Astrocyte (in vitro differentiated cells and primary cell): Measurements from ENCODE around the gene HLCS.

Source experiments
- EZH2 ChIP-seq: IDR thresholded peaks from 2 replicates; pipeline ENCODE4 v1.6.1; 2012; ENCODE audit warnings: mild to moderate bottlenecking, low read length, inconsistent platforms; ENCODE audit not compliant: insufficient read depth
- TF ChIP-seq, protein P1 (sequence below): IDR thresholded peaks from 2 replicates; pipeline ENCODE4 v1.5.1; 2011; ENCODE audit warnings: low read depth, mild to moderate bottlenecking, inconsistent platforms, low read length, moderate library complexity; ENCODE audit not compliant: insufficient read depth

- TF ChIP-seq, protein P1, sequence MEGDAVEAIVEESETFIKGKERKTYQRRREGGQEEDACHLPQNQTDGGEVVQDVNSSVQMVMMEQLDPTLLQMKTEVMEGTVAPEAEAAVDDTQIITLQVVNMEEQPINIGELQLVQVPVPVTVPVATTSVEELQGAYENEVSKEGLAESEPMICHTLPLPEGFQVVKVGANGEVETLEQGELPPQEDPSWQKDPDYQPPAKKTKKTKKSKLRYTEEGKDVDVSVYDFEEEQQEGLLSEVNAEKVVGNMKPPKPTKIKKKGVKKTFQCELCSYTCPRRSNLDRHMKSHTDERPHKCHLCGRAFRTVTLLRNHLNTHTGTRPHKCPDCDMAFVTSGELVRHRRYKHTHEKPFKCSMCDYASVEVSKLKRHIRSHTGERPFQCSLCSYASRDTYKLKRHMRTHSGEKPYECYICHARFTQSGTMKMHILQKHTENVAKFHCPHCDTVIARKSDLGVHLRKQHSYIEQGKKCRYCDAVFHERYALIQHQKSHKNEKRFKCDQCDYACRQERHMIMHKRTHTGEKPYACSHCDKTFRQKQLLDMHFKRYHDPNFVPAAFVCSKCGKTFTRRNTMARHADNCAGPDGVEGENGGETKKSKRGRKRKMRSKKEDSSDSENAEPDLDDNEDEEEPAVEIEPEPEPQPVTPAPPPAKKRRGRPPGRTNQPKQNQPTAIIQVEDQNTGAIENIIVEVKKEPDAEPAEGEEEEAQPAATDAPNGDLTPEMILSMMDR = no peak
- no peak for TF ChIP-seq EZH2
Measured at GRCh38 chr21:36839735-36840134, 126.7 kb downstream of the HLCS start.
